Peyer's patch (tissue), 4 donors: Measurements from ENCODE around the gene NAIP.
"Not testable (repeated sequence)": the region's sequence is repeated elsewhere in the genome, so short reads cannot be mapped to it uniquely, and the experiment has no call there.

Experiments used
- CTCF ChIP-seq, 6 experiments: fragments of 450-650 bp in 4 of 6; fragments of 200-600 bp in 2 of 6; sonication (generic) in 1 of 6; IDR thresholded peaks; one replicate each; pipeline ENCODE4 v1.5.1; 2017 to 2019; ENCODE audit warnings: antibody characterized with exemption in 6 of 6, mild to moderate bottlenecking in 3 of 6, moderate library complexity in 1 of 6
- POLR2A ChIP-seq, 2 donors: fragments of 450-650 bp; IDR thresholded peaks; one replicate each; pipeline ENCODE4 v1.5.1; 2017; ENCODE audit warnings: antibody characterized with exemption in 2 of 2, mild to moderate bottlenecking in 2 of 2, moderate library complexity in 2 of 2

DNA sequence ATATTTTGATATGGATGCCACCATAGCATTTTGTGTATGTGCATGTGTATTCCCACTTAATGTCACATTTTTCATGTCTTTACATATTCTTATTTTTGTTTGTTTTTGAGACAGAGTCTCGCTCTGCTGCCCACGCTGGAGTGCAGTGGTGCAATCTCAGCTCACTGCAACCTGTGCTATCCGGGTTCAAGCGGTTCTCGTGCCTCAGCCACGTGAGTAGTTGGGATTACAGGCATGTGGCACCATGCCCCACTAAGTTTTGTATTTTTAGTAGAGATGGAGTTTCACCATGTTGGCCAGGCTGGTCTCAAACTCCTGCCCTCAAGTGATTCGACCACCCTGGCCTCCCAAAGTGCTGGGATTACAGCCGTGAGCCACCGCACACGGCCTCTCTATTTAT, 72.1 kb downstream of the NAIP start:
- TF ChIP-seq POLR2A, CTCF (IDR thresholded peaks at IDR 0.05): not testable (repeated sequence)
